Measurements from ENCODE around the gene HYOU1.
"Not testable (repeated sequence)": the region's sequence is repeated elsewhere in the genome, so short reads cannot be mapped to it uniquely, and the experiment has no call there.

HYOU1 gene

DNA sequence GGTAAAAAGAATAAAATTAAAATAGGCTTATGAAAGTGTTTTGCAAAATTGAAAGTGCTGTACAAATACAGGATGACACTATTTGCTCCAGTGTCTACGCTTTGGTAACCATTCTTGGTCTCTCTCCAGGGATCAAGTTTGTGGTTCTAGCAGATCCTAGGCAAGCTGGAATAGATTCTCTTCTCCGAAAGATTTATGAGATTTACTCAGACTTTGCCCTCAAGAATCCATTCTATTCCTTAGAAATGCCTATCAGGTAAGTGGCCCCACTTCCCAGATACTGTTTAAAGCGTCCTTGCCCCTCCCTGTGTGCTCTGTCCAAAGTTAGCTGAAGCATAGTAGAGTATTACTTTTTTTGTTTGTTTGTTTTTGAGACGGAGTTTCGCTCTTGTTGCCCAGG, 35.4 kb downstream of the HYOU1 start:
- no peak for DNase-seq (ENCODE audit: extremely low read depth in 1 of 2, low read depth in 1 of 2)

- no peak for DNase-seq (ENCODE audit: extremely low read depth in 1 of 2, low read depth in 1 of 2)
Measured at GRCh38 chr11:119019996-119020395, 37.0 kb downstream of the HYOU1 start.

DNA sequence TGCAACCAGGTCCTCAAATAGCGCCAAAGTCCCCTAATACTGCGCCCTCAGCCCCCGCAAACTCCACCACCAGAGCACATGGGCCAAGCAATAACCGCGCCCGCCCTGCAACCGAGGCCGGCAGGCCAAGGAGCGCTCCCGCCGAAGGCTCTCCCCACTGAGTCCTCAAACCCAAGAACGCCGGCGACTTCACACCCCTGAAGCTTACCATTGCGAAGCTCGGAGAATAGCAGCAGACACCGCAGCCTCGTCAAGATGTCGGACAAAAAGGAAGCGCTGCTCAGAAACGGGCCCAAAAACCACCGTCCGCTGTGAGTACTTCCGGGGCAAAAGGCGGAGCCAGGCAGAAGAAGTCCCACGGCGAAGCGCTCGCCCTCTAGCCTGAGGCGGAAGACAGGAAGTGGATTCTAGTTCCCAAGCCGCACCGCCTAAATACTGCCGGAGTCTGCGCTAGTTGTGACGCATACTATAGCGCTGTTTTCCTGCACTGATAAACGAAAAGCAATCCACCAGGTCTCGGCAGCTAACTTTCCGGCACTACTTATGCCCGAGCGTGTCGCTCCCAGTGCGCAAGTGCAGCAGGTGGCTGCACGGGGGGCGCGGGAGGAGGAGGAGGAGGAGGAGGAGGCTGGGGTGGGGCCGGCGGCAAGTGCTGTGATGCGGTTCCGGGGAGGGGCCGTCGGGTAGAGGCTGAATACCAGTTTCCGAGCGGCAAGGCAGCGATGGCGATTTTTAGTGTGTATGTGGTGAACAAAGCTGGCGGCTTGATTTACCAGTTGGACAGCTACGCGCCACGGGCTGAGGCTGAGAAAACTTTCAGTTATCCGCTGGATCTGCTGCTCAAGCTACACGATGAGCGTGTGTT, 38.7 kb downstream of the HYOU1 start, which contains the start of the genes RPS25 and TRAPPC4:
Gene RPS25 (minus strand): TSS at position 270 of the 865 bp plus-strand sequence. CDS start 59 bp downstream, at position 211.
Gene TRAPPC4 (plus strand): TSS at position 693 of the 865 bp plus-strand sequence. CDS start 30 bp downstream, at position 723.
- DNase-seq (ENCODE audit: extremely low read depth in 1 of 2, low read depth in 1 of 2) = peak; percentile 86 to 88

- not testable (repeated sequence) for DNase-seq (ENCODE audit: extremely low read depth in 1 of 2, low read depth in 1 of 2)
Measured at GRCh38 chr11:119017377-119017776, 39.6 kb downstream of the HYOU1 start.

DNA sequence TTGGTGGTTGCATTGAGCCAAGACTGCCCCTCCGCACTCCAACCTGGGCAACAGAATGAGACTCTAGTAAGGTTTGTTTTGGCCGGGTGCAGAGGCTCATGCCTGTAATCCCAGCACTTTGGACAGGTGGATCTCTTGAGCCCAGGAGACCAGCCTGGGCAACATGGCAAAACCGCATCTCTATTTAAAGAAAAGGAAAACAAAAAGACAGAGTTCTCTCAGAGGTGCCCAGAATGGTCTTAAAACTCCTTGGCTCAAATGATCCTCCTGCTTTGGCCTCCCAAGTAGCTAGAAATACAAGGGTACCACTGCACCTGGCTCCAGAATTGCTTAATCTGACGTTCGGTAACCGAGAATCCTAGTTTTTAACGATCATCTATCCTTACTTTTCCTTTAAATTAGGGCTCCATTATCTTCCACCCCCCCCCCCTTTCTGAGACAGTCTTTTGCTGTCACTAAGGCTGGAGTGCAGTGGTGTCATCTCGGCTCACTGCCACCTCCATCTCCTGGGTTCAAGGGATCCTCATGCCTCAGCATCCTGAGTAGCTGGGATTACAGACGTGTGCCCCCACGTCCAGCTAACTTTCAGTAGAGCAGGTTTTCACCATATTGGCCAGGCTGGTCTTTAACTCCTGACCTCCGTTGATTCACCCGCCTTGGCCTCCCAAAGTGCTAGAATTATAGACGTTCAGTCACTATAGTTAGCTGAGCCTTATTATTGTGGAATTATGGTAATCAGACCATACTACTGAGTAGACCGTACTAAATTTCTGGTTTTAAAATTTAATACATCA, 40.6 kb downstream of the HYOU1 start:
- no peak for DNase-seq (ENCODE audit: extremely low read depth in 1 of 2, low read depth in 1 of 2)

- DNase-seq (ENCODE audit: extremely low read depth in 1 of 2, low read depth in 1 of 2) = no peak
Measured at GRCh38 chr11:119015054-119015611, 41.9 kb downstream of the HYOU1 start.

- DNase-seq (ENCODE audit: extremely low read depth in 1 of 2, low read depth in 1 of 2) = no peak
Measured at GRCh38 chr11:119014209-119014924, 42.6 kb downstream of the HYOU1 start.

GRCh38 chr11:119012629-119013170, 44.3 kb downstream of the HYOU1 start:
- DNase-seq (ENCODE audit: extremely low read depth in 1 of 2, low read depth in 1 of 2) = no peak

DNA sequence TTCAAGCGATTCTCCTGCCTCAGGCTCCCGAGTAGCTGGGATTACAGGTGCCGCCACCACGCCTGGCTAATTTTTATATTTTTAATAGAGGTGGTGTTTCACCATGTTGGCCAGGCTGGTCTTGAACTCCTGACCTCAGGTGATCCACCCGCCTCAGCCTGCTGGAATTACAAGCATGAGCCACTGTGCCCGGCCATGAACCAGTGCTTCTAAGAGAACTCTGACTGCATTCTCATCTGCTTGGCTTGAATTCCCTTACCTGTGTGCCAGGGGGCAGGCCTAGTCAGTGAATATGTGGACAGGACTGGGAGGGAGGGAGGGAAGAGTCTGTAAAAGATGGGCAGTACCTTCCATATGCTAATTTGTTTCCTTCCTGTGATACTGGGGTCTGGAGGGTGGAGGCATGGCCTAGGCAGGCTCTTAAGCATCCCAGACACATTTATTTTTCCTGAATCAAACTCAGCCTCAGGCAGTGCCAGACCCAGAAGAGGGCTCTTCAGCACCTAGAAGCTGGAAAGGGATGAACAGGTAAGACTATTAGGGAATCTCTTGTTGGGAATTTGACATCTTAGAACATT, 45.4 kb downstream of the HYOU1 start:
- no peak for DNase-seq (ENCODE audit: extremely low read depth in 1 of 2, low read depth in 1 of 2)

GRCh38 chr11:119006656-119007055, 50.3 kb downstream of the HYOU1 start:
- no peak for DNase-seq (ENCODE audit: extremely low read depth in 1 of 2, low read depth in 1 of 2)

GRCh38 chr11:119000906-119001305, 56.1 kb downstream of the HYOU1 start:
- no peak for DNase-seq (ENCODE audit: extremely low read depth in 1 of 2, low read depth in 1 of 2)

DNA sequence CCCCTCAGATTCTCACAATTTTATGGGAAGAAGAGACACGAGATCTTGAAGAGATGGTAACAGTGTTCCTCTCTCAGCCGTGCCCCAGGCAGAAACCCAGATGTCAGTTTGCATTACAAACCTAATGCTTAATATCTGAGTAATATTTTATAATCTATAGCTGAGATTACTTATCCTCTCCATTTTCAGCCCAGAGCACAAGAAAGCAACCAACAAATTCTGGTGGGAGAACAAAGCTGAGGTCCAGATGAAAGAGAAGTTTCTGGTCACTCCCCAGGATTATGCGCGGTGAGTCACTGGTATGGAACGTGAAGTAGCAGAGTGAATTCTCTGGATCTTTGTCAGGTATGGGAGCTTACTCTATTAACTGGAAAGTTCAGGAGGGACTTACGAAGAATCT, 58.2 kb downstream of the HYOU1 start:
- DNase-seq (ENCODE audit: extremely low read depth in 1 of 2, low read depth in 1 of 2) = no peak

GRCh38 chr11:118998388-118998717, 58.7 kb downstream of the HYOU1 start:
- peak in 1 of 2 donors; percentile 5 for DNase-seq (ENCODE audit: extremely low read depth in 1 of 2, low read depth in 1 of 2)

DNA sequence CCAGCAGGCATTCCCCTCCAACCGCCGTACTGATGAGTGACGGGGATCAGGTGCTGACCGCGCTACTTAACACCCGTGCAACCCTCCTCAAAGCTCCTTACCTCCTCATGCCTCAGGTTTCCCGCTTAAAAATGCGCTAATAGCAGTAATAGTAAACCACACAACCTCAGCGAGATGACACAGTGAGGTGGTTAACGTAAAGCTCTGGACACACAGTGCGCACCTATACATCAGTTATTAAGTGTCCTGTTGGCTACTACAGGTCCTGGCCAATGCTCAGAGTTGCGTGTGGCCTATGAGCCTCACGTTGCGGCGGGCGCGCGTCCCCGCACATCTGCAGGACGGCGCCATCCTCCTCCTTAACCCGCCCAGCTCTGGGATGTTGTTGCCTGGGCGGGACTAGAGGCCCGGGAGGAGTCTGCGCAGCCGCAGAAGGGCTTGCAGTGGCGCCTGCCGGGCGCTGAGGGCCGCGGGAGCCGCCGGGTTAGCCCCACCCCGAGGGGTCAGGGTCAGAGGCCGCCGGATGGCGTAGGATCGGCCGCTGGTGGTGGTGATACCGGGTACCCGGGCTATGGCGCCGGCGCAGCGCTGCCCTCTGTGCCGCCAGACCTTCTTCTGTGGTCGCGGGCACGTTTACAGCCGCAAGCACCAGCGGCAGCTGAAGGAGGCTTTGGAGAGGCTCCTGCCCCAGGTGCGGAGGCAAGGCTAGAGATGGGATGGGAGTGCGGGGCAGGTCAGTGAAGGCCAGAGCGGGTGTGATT, 59.2 kb downstream of the HYOU1 start, which contains the start of gene CENATAC:
Gene CENATAC (plus strand): TSS at position 512 of the 761 bp plus-strand sequence. CDS start 60 bp downstream, at position 572.
- peak; percentile 91 to 94 for DNase-seq (ENCODE audit: extremely low read depth in 1 of 2, low read depth in 1 of 2)

DNA sequence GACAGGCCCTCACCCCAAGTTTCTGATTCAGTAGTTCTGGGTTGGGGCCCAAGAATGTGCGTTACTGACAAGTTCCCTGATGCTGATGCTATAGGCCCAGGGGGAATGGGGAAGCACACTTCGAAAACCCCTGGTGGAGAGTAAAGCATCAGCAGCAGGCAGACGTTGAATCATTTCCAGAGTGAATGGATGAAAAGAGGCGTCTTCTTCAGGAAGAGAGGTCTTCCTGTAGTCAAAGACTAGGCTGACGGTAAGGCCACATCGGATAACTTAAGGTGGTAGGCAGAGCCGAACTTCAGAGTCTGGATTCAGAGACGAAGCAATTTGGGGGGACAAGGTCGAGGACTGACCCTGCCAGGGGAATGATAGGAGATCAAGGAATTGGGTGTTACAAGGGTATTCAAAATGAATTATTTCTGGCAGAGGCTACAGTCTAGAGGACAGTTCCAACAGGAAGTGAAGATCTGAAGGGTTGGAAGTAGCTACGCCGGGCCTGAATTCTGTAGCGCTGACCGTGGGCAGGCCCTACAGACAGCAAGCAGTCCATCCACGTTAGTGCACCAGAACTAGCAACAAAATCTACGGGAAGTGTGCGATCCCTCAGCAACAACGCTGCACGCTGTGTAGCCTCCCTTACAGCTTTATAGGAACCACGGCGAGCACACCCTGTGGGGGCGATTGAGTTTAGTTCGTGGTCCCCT, 59.9 kb downstream of the HYOU1 start:
- DNase-seq (ENCODE audit: extremely low read depth in 1 of 2, low read depth in 1 of 2) = no peak
